GM18861 (cell line): ENCODE data around the gene RPS6KA2.
"Not testable (repeated sequence)": the region's sequence is repeated elsewhere in the genome, so short reads cannot be mapped to it uniquely, and the experiment has no call there.

ENCODE experiments used
- ATAC-seq: cut with Tn5 transposase; IDR thresholded peaks from one replicate; pipeline ENCODE4 v1.9.1; 2021; ENCODE audit not compliant: unreplicated experiment

The RPS6KA2 gene

GRCh38 chr6:166534658-166535406, 92.2 kb downstream of the RPS6KA2 start:
- no peak for ATAC-seq

DNA sequence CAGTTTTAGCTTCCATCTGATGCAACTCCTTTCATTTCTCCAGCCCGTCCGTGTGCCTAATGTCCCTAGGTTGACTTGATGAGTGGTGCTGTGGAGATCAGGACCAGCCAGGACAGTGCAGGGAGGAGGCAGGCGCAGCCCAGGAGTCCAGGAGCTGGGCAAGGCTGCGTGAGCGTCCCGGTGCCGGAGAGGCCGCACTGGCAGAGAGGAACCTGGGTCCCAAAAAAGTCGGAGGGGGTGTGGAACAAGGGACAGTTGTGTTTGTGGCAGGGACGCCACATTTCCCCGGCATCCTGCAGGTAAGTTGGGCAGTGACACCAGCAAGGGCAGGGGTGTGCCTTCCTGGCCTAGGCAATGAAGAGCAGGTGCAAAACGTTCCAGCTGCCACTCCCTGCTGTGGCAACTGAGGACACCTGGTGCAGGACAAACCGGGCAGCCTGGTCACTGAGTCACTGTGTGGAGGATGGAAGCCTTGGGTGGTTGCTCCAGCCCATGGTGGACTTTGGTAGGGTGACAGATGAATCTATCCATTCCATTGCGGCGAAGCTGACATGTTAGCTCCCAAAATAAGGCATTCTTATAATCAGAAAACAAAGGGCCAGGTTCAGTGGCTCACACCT, 93.7 kb downstream of the RPS6KA2 start:
- ATAC-seq = no peak

GRCh38 chr6:166532302-166532701, 94.7 kb downstream of the RPS6KA2 start:
- ATAC-seq = no peak

DNA sequence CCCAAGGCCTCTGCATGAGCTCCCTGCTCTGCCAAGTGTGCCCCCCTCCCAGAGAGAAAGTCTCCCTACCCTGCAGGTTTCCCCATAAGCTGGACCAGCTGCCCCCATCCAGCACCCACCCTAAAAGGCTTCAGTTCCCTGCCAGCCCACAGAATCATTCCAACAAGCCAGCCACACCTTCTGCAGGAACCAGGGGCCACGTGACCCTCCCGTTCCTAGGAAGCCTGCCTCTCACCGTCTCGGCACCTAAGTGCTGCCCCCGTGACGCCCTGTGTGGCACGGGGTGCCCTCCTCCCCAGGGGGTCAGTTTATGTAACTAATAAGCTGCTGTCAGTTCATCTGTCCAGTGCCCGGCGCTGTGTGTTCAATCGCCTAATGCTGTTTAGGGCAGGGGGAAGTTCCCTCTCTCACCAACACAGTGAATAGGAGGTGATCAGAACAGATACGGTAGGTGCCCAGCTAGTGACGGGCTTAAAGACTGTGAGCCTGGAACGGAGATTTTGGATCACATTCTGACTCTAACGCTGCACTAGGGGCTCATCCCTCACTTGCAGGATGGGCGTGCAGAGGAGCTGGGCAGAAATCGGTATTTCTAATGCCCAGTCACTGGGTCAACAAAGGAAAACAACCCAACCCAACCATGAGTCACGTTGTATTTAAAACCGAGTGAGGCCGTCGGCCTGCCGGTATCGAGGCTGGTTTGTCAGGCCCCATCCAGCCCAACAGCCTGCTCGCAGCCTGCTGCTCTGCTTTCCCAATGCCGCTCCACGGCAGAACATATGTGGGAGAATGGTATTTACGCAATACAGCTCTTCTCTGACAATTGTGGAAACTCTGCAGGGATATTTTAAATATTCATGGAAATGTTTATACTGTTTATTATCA, 96.6 kb downstream of the RPS6KA2 start:
- ATAC-seq = no peak

- no peak for ATAC-seq
Observed at GRCh38 chr6:166529586-166529985, 97.5 kb downstream of the RPS6KA2 start.

DNA sequence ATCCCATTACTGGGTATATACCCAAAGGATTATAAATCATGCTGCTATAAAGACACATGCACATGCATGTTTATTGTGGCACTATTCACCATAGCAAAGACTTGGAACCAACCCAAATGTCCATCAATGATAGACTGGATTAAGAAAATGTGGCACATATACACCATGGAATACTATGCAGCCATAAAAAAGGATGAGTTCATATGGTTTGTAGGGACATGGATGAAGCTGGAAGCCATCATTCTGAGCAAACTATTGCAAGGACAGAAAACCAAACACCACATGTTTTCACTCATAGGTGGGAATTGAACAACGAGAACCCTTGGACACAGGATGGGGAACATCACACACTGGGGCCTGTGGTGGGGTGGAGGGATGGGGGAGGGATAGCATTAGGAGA, 98.0 kb downstream of the RPS6KA2 start:
- not testable (repeated sequence) for ATAC-seq

DNA sequence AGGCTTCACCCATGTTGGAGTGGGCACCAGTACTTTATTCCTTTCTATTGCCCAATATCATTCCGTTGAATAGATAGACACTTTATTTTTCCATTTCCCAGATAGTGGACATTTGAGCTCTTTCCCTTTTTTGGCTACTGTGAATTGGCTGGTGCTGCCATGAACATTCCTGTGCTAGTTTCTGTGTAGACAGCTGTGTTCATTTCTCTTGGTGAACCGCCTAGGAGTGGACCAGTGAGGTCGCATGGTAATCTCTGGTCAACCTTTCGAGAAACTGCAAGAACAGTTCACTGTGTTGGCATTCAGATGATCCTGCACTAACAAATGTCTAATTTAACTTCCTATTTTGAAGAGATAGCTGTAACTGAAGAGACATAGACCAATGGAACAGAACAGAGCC, 99.2 kb downstream of the RPS6KA2 start:
- ATAC-seq = no peak

- ATAC-seq = no peak
Observed at GRCh38 chr6:166526937-166527336, 100.1 kb downstream of the RPS6KA2 start.

DNA sequence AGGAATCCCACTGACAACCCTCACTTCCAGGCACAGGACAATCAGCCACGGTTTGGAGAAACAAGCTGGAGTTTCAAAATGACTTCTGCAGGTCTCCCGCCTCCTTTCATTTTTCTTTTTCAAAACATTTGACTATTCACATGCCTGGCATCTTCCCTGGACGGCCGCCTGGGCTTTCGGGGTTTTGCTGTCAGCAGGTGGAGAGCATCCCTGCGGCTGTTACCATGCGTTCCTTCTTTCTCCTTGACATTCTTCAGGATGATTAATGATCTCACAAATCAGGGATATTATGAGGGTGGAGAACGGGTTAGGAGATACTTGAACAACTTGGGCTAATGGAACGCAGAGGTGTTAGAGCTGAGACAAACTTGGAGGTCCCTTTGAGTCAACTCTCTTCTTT, 101.5 kb downstream of the RPS6KA2 start:
- no peak for ATAC-seq

DNA sequence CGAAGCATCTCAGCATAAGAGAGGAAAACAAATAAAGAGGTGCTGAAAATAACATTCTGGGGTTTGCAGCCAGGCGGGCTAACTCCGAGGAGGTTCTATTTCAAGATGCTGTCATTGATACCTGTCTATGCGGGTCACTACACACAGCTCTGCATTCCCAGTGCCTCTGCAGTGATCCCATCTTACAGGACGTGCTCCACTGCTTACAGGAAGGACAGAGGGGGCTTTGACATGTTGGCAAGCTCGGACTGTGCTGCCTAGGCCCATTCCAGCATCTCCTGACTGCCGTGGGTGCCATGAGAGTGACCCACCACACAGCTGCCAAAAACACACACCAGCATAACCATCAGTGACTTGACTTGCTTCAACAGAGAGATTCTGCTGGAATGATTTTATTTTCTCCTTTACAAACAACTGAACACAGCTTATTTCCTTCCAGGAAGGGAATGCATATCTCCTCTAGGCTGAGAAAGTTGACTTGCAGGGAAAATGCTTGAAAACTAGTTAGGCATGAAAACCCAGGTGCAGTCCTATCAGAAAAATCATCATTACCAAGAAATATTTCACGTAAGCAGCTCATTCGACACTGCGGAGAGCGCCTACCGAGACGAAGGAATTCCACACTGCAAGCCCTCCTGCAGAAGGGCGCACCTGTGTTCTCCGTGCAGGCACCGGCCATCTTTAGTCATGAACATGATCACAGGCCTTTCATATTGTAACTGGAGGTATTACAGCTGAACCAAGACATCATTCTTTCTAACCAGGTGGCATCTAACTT, 103.1 kb downstream of the RPS6KA2 start:
- no peak for ATAC-seq

DNA sequence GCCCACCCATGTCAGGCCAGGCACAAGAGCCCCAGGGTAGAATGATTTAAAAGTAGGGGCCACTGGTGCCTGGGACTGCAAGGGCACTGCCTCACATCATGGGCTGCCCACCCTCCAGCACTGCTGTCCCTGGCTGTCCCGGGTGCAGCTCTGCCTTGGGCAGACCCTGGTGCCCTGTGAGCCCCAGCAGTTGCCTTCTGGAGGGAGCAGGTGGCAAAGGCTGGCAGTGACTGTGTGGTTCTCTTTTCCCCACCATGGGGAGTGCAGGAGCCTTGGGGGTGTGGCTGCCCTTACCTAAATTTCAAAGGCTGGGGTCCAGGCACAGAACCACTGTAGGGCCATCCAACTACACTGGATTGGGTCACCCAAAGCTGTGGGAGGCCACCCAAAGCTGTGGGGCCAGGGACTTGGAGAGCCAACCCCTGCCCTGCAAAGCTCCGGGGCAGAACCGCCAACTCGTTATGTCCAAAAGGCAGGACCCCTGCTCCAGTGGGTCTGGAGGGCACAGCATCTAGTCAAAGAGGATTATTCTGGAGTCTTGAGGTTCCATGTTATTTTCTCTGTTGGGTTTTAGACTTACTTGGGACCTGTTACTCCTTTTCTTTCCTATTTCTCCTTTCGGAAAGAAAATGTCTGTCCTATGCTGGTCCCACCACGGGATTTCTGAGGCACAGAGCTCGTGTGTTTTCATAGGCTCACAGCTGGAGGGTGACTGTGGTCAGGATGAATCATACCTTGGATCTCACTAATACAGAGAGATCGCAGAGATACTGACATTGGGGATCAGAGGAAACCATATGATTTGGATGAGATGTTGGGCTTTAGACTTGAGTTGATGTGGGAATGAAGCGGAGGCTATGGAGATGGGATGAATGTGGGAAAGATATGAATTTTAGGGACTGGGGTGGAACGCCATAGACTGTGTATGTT, 105.9 kb downstream of the RPS6KA2 start:
- ATAC-seq = no peak

DNA sequence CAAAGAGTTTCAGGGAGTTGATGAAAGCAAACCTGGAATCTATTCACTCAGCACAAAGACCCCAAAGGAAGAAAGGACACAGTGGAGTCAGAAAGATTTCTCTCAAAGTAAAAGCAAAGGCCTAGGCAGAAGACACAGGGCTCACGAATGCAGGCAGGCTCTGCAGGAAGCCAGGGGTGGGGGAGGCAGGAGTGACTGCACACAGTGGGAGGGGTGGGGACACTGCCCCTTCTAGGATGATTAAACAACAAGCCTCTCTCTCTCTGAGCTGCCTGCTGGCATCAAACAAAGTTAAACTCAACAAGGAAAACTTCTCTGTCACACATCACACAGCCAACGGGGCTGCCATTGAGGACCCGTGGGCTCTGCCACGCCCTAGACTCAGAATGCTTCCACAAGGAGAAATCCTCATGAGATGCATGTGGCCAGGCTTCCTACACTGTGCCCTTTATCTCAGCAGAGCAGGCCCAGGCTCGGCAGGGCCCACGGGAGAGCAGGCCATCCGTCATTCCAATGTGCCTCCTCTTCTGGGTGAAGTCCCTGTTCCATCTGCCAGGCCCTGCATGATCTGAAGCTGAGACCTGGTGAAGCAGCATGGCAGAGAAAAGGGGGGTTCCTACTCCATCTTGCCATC, 110.7 kb downstream of the RPS6KA2 start:
- no peak for ATAC-seq

GRCh38 chr6:166515072-166515810, 111.8 kb downstream of the RPS6KA2 start:
- ATAC-seq = no peak

DNA sequence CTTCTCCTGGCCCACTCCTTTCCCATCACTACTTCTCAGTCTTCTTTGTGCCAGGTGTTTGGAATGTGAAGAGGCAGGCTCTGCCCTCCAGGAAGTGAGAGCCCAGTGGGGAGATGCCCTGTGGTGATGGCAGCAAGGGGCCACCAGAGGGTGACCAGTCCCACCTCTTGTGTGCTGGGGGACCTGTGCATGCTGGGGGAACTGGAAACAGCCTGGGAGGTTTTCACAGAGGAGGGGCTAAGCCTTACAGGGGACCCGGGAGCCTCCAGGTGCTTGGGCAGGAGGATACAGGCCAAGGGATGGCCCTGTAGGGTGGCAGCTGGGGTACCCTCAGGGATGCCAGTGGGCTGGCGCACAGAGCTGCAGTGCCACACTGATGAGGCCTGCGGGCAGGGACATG, 112.9 kb downstream of the RPS6KA2 start:
- no peak for ATAC-seq

DNA sequence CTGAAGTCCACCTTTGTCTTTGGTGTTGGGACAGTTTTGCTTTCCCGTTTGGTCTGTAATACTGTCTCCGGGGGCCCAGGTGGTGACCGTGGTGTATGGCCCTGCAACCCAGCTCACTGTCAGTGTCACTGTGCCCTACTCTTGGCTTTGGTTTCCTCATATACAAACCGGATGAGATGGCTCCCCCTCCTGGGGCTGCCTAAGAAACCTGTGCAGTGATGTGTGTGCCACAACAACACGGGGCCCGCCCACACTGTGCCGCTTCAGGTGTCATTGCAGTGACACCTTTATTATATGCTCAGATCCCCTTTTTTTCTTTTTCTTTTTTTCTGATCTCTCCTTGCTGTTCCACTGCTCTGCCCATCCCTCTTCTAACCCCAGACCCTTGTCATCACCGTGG, 114.5 kb downstream of the RPS6KA2 start:
- ATAC-seq = peak; percentile 74

DNA sequence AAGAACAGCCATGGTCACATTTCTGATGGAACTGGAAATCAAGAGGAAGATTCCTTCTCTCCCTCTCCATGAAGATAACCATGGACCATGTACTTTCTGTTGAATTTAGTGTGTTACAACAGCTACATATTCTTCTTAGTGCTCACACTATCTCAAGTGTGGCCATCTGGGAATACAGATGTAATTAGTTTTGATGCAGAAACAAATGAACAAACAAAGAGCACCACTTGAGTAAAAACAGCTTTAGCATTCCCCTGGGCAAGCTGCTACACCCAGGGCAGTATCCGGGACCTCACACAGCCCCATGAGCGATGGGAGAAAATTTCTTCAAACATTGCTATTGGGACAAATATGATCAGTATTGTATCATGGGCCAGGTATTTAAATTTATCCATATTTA, 115.7 kb downstream of the RPS6KA2 start:
- no peak for ATAC-seq

DNA sequence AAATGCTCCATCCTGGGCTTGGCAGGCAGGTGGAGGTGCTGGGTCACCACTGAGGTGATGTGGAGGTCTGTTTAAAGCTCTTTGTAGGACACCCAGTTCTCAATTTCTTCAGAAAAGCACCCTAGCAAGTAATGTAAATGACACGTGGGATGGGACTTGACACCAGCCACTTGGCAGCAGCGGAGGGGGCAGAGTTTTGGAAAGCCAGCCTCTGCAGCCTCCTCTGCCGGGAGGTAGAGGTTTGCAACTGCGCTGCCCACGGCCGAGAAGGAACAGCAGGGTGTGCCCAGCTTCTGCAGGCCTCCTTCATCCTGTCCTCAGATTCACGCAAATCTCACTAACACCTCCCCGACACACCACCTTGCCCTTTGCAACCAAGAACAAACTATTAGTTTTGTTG, 117.9 kb downstream of the RPS6KA2 start:
- no peak for ATAC-seq

DNA sequence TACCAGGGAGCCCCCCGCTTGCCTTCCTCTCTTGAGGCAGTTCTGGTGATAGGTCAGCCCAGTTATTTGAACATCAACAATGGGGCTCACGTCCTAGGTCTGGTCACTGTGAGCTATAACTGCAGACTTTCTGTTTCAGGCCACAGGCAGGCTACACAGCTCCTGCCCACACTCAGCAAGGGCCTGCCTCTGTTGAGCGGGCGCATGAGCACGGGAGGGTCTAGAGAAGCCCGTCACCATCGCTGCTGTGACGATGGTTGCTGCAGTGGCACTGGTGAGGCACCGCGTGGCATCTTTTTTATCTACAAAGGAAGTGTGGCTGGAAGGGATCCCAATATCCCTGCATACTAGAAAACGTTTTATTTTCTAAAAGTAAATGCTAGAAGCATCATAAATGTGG, 118.3 kb downstream of the RPS6KA2 start:
- no peak for ATAC-seq
